ENCODE results near the gene CEACAM3. TPM values are rescaled to one million over a fixed set of nuclear protein-coding genes. Genes with fewer than 3 reads are reported as not detected.
"Not testable (repeated sequence)": the region's sequence is repeated elsewhere in the genome, so short reads cannot be mapped to it uniquely, and the experiment has no call there.

The CEACAM3 gene
- total RNA-seq, 1 donor from 2014 or later: not detected

GRCh38 chr19:41774515-41774980 is 21.8 kb upstream of the CEACAM3 start:
- H3K9me3 Mint-ChIP-seq: no peaks in the 10 kb centered on the region
- H3K4me1 Mint-ChIP-seq (ENCODE audit: low read depth): peaks cover 25% of the 10 kb centered on the region
- intact Hi-C loops (cut with micrococcal nuclease): loop anchor here (1.0 kb wide), 1 partner anchor 34 kb away; no protein-coding TSS in a partner anchor
- peak; percentile 45 for DNase-seq (ENCODE audit: low spot score)
- no peak overlapping the region for H3K27ac Mint-ChIP-seq
- H3K4me3 Mint-ChIP-seq: no peak overlapping the region
- H3K27me3 Mint-ChIP-seq (ENCODE audit: insufficient read depth): peaks cover 81% of the 10 kb centered on the region
- H3K36me3 Mint-ChIP-seq (ENCODE audit: low read depth): no peaks in the 10 kb centered on the region

GRCh38 chr19:41776700-41777099 is 19.7 kb upstream of the CEACAM3 start:
- Mint-ChIP-seq H3K36me3 (ENCODE audit: low read depth) (no peaks in the 10 kb centered on the region), H3K27ac (no peak overlapping the region), H3K4me1 (ENCODE audit: low read depth) (peaks cover 25% of the 10 kb centered on the region), H3K4me3 (no peak overlapping the region), H3K9me3 (no peaks in the 10 kb centered on the region), H3K27me3 (ENCODE audit: insufficient read depth) (peaks cover 81% of the 10 kb centered on the region)
- intact Hi-C loops (cut with micrococcal nuclease): no loop called here
- no peak for DNase-seq (ENCODE audit: low spot score)

- peaks cover 18% of the 10 kb centered on the region for H3K4me1 Mint-ChIP-seq (ENCODE audit: low read depth)
- H3K27ac Mint-ChIP-seq: no peak overlapping the region
- H3K36me3 Mint-ChIP-seq (ENCODE audit: low read depth): no peaks in the 10 kb centered on the region
- intact Hi-C loops (cut with micrococcal nuclease): loop anchor here (2.0 kb wide), 1 partner anchor 77 kb away; no protein-coding TSS in a partner anchor
- peaks cover 65% of the 10 kb centered on the region for H3K27me3 Mint-ChIP-seq (ENCODE audit: insufficient read depth)
- no peak for DNase-seq (ENCODE audit: low spot score)
- no peaks in the 10 kb centered on the region for H3K9me3 Mint-ChIP-seq
- H3K4me3 Mint-ChIP-seq: no peak overlapping the region
Measured at GRCh38 chr19:41783612-41784011, 12.8 kb upstream of the CEACAM3 start.

GRCh38 chr19:41784312-41784711 is 12.1 kb upstream of the CEACAM3 start:
- H3K4me1 Mint-ChIP-seq (ENCODE audit: low read depth): peaks cover 18% of the 10 kb centered on the region
- no peak overlapping the region for H3K27ac Mint-ChIP-seq
- H3K9me3 Mint-ChIP-seq: no peaks in the 10 kb centered on the region
- H3K4me3 Mint-ChIP-seq: no peak overlapping the region
- DNase-seq (ENCODE audit: low spot score): no peak
- H3K27me3 Mint-ChIP-seq (ENCODE audit: insufficient read depth): peaks cover 65% of the 10 kb centered on the region
- intact Hi-C loops (cut with micrococcal nuclease): loop anchor here (2.0 kb wide), 1 partner anchor 78 kb away; no protein-coding TSS in a partner anchor
- H3K36me3 Mint-ChIP-seq (ENCODE audit: low read depth): no peaks in the 10 kb centered on the region

- Mint-ChIP-seq H3K4me3 (peak overlapping the region; percentile 11), H3K27me3 (ENCODE audit: insufficient read depth) (peaks cover 64% of the 10 kb centered on the region), H3K4me1 (ENCODE audit: low read depth) (peaks cover 18% of the 10 kb centered on the region), H3K27ac (no peak overlapping the region), H3K9me3 (no peaks in the 10 kb centered on the region), H3K36me3 (ENCODE audit: low read depth) (no peaks in the 10 kb centered on the region)
- intact Hi-C loops (cut with micrococcal nuclease): loop anchor here (1.0 to 2.0 kb wide), 2 partner anchors 31 to 78 kb away; no protein-coding TSS in a partner anchor
- no peak for DNase-seq (ENCODE audit: low spot score)
Measured at GRCh38 chr19:41784743-41785142, 11.6 kb upstream of the CEACAM3 start.

- H3K27me3 Mint-ChIP-seq (ENCODE audit: insufficient read depth): peaks cover 63% of the 10 kb centered on the region
- H3K27ac Mint-ChIP-seq: no peak overlapping the region
- no peaks in the 10 kb centered on the region for H3K36me3 Mint-ChIP-seq (ENCODE audit: low read depth)
Measured at GRCh38 chr19:41785653-41786052, 10.7 kb upstream of the CEACAM3 start.

GRCh38 chr19:41787055-41787454 is 9.3 kb upstream of the CEACAM3 start:
- Mint-ChIP-seq H3K4me3 (no peak overlapping the region), H3K27me3 (ENCODE audit: insufficient read depth) (peaks cover 64% of the 10 kb centered on the region), H3K36me3 (ENCODE audit: low read depth) (no peaks in the 10 kb centered on the region), H3K9me3 (no peaks in the 10 kb centered on the region), H3K27ac (no peak overlapping the region), H3K4me1 (ENCODE audit: low read depth) (peaks cover 18% of the 10 kb centered on the region)
- no peak for DNase-seq (ENCODE audit: low spot score)
- intact Hi-C loops (cut with micrococcal nuclease): no loop called here

More at GRCh38 chr19:41785653-41786052, 10.7 kb upstream of the CEACAM3 start:
- H3K4me3 Mint-ChIP-seq: no peak overlapping the region
- H3K9me3 Mint-ChIP-seq: no peaks in the 10 kb centered on the region
- intact Hi-C loops (cut with micrococcal nuclease): loop anchor here (1.0 to 2.0 kb wide), 2 partner anchors 32 to 79 kb away; no protein-coding TSS in a partner anchor
- H3K4me1 Mint-ChIP-seq (ENCODE audit: low read depth): peaks cover 18% of the 10 kb centered on the region
- DNase-seq (ENCODE audit: low spot score): peak; percentile 65

GRCh38 chr19:41788518-41788917 is 7.9 kb upstream of the CEACAM3 start:
- H3K4me3 Mint-ChIP-seq; H3K36me3 Mint-ChIP-seq (ENCODE audit: low read depth); DNase-seq (ENCODE audit: low spot score); H3K9me3 Mint-ChIP-seq; intact Hi-C loops (cut with micrococcal nuclease); H3K27ac Mint-ChIP-seq: not testable (repeated sequence)
- H3K4me1 Mint-ChIP-seq (ENCODE audit: low read depth): peaks cover 24% of the 10 kb centered on the region
- H3K27me3 Mint-ChIP-seq (ENCODE audit: insufficient read depth): peaks cover 67% of the 10 kb centered on the region

- peaks cover 65% of the 10 kb centered on the region for H3K27me3 Mint-ChIP-seq (ENCODE audit: insufficient read depth)
Measured at GRCh38 chr19:41789053-41789452, 7.3 kb upstream of the CEACAM3 start.

GRCh38 chr19:41792513-41793413 is 3.6 kb upstream of the CEACAM3 start:
- Mint-ChIP-seq H3K9me3 (no peaks in the 10 kb centered on the region), H3K4me1 (ENCODE audit: low read depth) (peaks cover 14% of the 10 kb centered on the region), H3K36me3 (ENCODE audit: low read depth) (no peaks in the 10 kb centered on the region), H3K27ac (no peak overlapping the region), H3K27me3 (ENCODE audit: insufficient read depth) (peaks cover 51% of the 10 kb centered on the region), H3K4me3 (no peak overlapping the region)
- peak; percentile 45 for DNase-seq (ENCODE audit: low spot score)
- intact Hi-C loops (cut with micrococcal nuclease): loop anchor here (1.0 to 5.0 kb wide), 3 partner anchors 29 to 159 kb away; no protein-coding TSS in a partner anchor

More at GRCh38 chr19:41789053-41789452, 7.3 kb upstream of the CEACAM3 start:
- H3K36me3 Mint-ChIP-seq (ENCODE audit: low read depth); H3K9me3 Mint-ChIP-seq; DNase-seq (ENCODE audit: low spot score); H3K4me3 Mint-ChIP-seq; H3K27ac Mint-ChIP-seq; intact Hi-C loops (cut with micrococcal nuclease): not testable (repeated sequence)
- H3K4me1 Mint-ChIP-seq (ENCODE audit: low read depth): peaks cover 24% of the 10 kb centered on the region

GRCh38 chr19:41793414-41793727 is 3.0 kb upstream of the CEACAM3 start:
- H3K27ac Mint-ChIP-seq: no peak overlapping the region
- peaks cover 14% of the 10 kb centered on the region for H3K4me1 Mint-ChIP-seq (ENCODE audit: low read depth)
- no peaks in the 10 kb centered on the region for H3K9me3 Mint-ChIP-seq
- H3K27me3 Mint-ChIP-seq (ENCODE audit: insufficient read depth): peaks cover 52% of the 10 kb centered on the region
- no peaks in the 10 kb centered on the region for H3K36me3 Mint-ChIP-seq (ENCODE audit: low read depth)
- intact Hi-C loops (cut with micrococcal nuclease): loop anchor here (1.0 to 5.0 kb wide), 3 partner anchors 28 to 158 kb away; no protein-coding TSS in a partner anchor
- DNase-seq (ENCODE audit: low spot score): no peak
- no peak overlapping the region for H3K4me3 Mint-ChIP-seq

- intact Hi-C loops (cut with micrococcal nuclease): no loop called here
- Mint-ChIP-seq H3K36me3 (ENCODE audit: low read depth) (no peaks in the 10 kb centered on the region), H3K4me3 (no peak overlapping the region), H3K9me3 (no peaks in the 10 kb centered on the region), H3K27me3 (ENCODE audit: insufficient read depth) (peaks cover 44% of the 10 kb centered on the region), H3K27ac (no peak overlapping the region), H3K4me1 (ENCODE audit: low read depth) (peaks cover 14% of the 10 kb centered on the region)
- peak; percentile 51 for DNase-seq (ENCODE audit: low spot score)
Measured at GRCh38 chr19:41795031-41795461, 1.3 kb upstream of the CEACAM3 start.

- Mint-ChIP-seq H3K27ac (no peak overlapping the region), H3K4me3 (no peak overlapping the region), H3K36me3 (ENCODE audit: low read depth) (no peaks in the 10 kb centered on the region), H3K4me1 (ENCODE audit: low read depth) (peaks cover 23% of the 10 kb centered on the region), H3K9me3 (no peaks in the 10 kb centered on the region), H3K27me3 (ENCODE audit: insufficient read depth) (peaks cover 34% of the 10 kb centered on the region)
- intact Hi-C loops (cut with micrococcal nuclease): no loop called here
- DNase-seq (ENCODE audit: low spot score): no peak
Measured at GRCh38 chr19:41796901-41797300, 514 bp downstream of the CEACAM3 start.

All from activated T-helper 1 cell treated with anti-CD3 and anti-CD28 coated beads, Interleukin-12 subunit alpha, Interleukin-12 subunit beta, Interleukin-2, Interleukin-4 antibody, amounts not matched to agents 30 ng/mL and 10 ng/mL and 1 ng/mL, durations not matched to agents 14 hours and 24 hours and 36 hours (primary cell).